Kidney (tissue), 14 donors: ENCODE data around the gene CCNK. TPM values are rescaled to one million over a fixed set of nuclear protein-coding genes. Genes with fewer than 3 reads are reported as not detected.

Experiments
- DNase-seq, 5 donors: peaks; one replicate each; pipeline ENCODE4 v3.0.0-alpha.2; 2013 to 2020
- FAIRE-seq: peaks from 2 replicates; lab custom pipeline; 2012; peaks lifted over from hg19 to GRCh38; lab: Jason Lieb, UNC
- H3K27ac ChIP-seq, 2 donors: one replicate each; pipeline ENCODE4 v1.7.0; 2013; ENCODE audit warnings: low read depth in 2 of 2, low read length in 2 of 2, inconsistent platforms in 1 of 2
- H3K27me3 ChIP-seq: one replicate; pipeline ENCODE4 v1.7.1; 2013; ENCODE audit warnings: low read length, inconsistent platforms; ENCODE audit not compliant: control insufficient read depth, insufficient read depth
- H3K36me3 ChIP-seq, 3 donors: one replicate each; pipeline versions ENCODE4 v1.7.0 to v1.7.1; 2013; ENCODE audit warnings: low read length in 3 of 3, control low read depth in 1 of 3, inconsistent platforms in 1 of 3; ENCODE audit not compliant: insufficient read depth in 3 of 3, control insufficient read depth in 2 of 3
- H3K4me1 ChIP-seq, 3 donors: one replicate each; pipeline versions ENCODE4 v1.7.0 to v1.7.1; 2013; ENCODE audit warnings: low read length in 3 of 3, inconsistent platforms in 1 of 3, low read depth in 1 of 3; ENCODE audit not compliant: control insufficient read depth in 2 of 3, insufficient read depth in 2 of 3
- H3K4me3 ChIP-seq, 3 donors: one replicate each; pipeline versions ENCODE4 v1.7.0 to v1.8.1; 2013; ENCODE audit warnings: low read length in 3 of 3, control low read depth in 1 of 3, inconsistent platforms in 1 of 3
- H3K9ac ChIP-seq, 3 donors: one replicate each; pipeline versions ENCODE4 v1.7.0 to v1.7.1; 2013; ENCODE audit warnings: low read length in 3 of 3, control low read depth in 1 of 3, inconsistent platforms in 1 of 3
- H3K9me3 ChIP-seq, 3 donors: one replicate each; pipeline versions ENCODE4 v1.7.0 to v1.7.1; 2013; ENCODE audit warnings: low read length in 3 of 3, control low read depth in 1 of 3, inconsistent platforms in 1 of 3; ENCODE audit not compliant: control insufficient read depth in 2 of 3, insufficient read depth in 1 of 3
- intact Hi-C: fragments of 100-400 bp; cut with DNase I; formaldehyde crosslinking; loops from one replicate; pipeline ENCODE4 v1.11.1; 2022
- polyA plus RNA-seq: library from polyadenylated mRNA; stranded (reverse); fragments of 350-450 nt; fragmentation: Illumina TruSeq; extraction: RNeasy Lipid Tissue Mini Kit (QIAGEN cat#74804); gene quantifications from one replicate; pipeline ENCODE4 v1.2.3, GENCODE V29; 2014; ENCODE audit warnings: low read depth, low replicate concordance; ENCODE audit not compliant: insufficient read depth
- total RNA-seq: library from RNA; stranded (reverse); fragmentation: NEBNext Ultra II Directional; extraction: Animal tissue kit (Norgen Biotek cat#: 25700); gene quantifications from one replicate; pipeline ENCODE4 v1.2.1, GENCODE V29; 2021
- TF ChIP-seq, protein P1 (sequence below): IDR thresholded peaks from 3 replicates; pipeline ENCODE4 v1.5.1; 2012; ENCODE audit warnings: mild to moderate bottlenecking, moderate library complexity, borderline replicate concordance; ENCODE audit not compliant: insufficient read depth; ENCODE audit errors: extremely low read depth
- donor health status: control.
- donor health status: control.
- donor health status: control.
- donor health status: control.
- donor health status: control.
- donor health status: DM: yes; HTN: yes; CAD: no.
- donor health status: Normal renal cell carcinoma (clear cell type).

The CCNK gene
- total and polyA plus RNA-seq, 2 donors from 2014 or later: 12.8 to 40.6 TPM

GRCh38 chr14:99531251-99532096, 50.3 kb downstream of the CCNK start:
- FAIRE-seq (no peak), DNase-seq (peak in 1 of 5 donors; percentile 37)
- Histone ChIP-seq H3K27ac (no peak overlapping the region), H3K9me3 (no peaks in the 10 kb centered on the region), H3K4me3 (no peak overlapping the region), H3K9ac (no peak overlapping the region), H3K4me1 (peaks cover 0 to 2% (median 0%) of the 10 kb centered on the region in 3 donors), H3K27me3 (no peaks in the 10 kb centered on the region), H3K36me3 (no peaks in the 10 kb centered on the region)
- intact Hi-C loops: no loop called here
- TF ChIP-seq, protein P1, sequence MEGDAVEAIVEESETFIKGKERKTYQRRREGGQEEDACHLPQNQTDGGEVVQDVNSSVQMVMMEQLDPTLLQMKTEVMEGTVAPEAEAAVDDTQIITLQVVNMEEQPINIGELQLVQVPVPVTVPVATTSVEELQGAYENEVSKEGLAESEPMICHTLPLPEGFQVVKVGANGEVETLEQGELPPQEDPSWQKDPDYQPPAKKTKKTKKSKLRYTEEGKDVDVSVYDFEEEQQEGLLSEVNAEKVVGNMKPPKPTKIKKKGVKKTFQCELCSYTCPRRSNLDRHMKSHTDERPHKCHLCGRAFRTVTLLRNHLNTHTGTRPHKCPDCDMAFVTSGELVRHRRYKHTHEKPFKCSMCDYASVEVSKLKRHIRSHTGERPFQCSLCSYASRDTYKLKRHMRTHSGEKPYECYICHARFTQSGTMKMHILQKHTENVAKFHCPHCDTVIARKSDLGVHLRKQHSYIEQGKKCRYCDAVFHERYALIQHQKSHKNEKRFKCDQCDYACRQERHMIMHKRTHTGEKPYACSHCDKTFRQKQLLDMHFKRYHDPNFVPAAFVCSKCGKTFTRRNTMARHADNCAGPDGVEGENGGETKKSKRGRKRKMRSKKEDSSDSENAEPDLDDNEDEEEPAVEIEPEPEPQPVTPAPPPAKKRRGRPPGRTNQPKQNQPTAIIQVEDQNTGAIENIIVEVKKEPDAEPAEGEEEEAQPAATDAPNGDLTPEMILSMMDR: no peak

DNA sequence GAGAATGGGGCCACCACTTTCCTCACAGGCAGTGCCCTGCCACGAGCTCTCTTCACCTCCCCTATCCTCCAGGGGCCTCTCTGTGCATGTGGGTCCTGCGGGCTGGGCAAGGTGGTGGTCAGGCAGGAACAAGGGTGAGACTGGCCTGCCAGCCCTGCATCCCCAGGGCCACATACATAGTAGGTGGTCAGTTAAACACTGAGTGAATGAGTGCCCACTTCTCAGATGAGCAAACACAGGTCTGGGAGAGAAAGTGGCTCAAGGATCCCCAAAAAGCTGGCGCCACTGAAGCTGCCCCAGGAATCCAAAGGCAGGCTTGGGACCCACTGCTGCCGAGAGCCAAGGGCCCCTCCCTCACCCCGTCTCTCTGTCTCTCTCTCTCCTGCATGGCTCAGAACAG, 51.1 kb downstream of the CCNK start:
- no peaks in the 10 kb centered on the region for H3K36me3 ChIP-seq
- TF ChIP-seq, protein P1: no peak
- no peaks in the 10 kb centered on the region for H3K9me3 ChIP-seq
- FAIRE-seq (no peak), DNase-seq (no peak)
- no peaks in the 10 kb centered on the region for H3K27me3 ChIP-seq
- no peak overlapping the region for H3K9ac ChIP-seq
- no peak overlapping the region for H3K27ac ChIP-seq
- H3K4me3 ChIP-seq: no peak overlapping the region
- peaks cover 0 to 2% (median 0%) of the 10 kb centered on the region in 3 donors for H3K4me1 ChIP-seq
- intact Hi-C loops: no loop called here

DNA sequence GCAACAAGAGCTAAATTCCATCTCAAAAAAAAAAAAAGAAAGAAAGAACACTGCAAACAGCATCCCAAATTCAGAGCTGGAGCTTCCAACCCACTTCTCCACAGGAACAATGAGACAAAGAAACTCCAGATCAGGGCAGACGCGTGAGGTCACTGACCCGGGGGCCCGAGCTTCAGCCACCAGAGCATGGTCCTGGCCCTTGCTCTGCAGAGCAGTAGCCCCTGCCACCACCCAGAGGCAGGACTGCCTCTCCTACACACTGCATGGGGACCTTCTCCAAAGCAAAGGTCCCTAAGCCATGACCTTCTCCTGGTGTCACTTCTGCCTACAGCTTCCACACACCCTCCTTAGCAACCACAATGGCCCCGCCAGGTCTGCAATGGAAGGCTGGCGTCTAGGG, 53.1 kb downstream of the CCNK start:
- TF ChIP-seq, protein P1: no peak
- Histone ChIP-seq H3K27me3 (no peaks in the 10 kb centered on the region), H3K36me3 (no peaks in the 10 kb centered on the region), H3K27ac (no peak overlapping the region), H3K9me3 (no peaks in the 10 kb centered on the region), H3K4me1 (peaks cover 0 to 8% (median 6%) of the 10 kb centered on the region in 3 donors), H3K9ac (no peak overlapping the region), H3K4me3 (no peak overlapping the region)
- FAIRE-seq (no peak), DNase-seq (no peak)
- intact Hi-C loops: no loop called here
